ENCODE measurements around the gene GPS1. TPM values are rescaled to one million over a fixed set of nuclear protein-coding genes. Genes with fewer than 3 reads are reported as not detected.

Gene GPS1
- total RNA-seq, 3 donors from 2014 or later, result 68.8 to 95.4 (median 94.4) TPM

GRCh38 chr17:82081546-82081945, 29.8 kb downstream of the GPS1 start:
- TF ChIP-seq CTCF (IDR thresholded peaks at IDR 0.05) (no peak), POLR2AphosphoS5 (IDR thresholded peaks at IDR 0.05) (no peak), POLR2A (IDR thresholded peaks at IDR 0.05) (no peak)
- no peaks in the 10 kb centered on the region for H3K4me1 ChIP-seq
- H3K4me3 ChIP-seq, result no peak overlapping the region
- H3K36me3 ChIP-seq, result peaks cover 45% of the 10 kb centered on the region
- intact Hi-C loops (cut with DNase I; ENCODE audit: low total_unique reads), result loop anchor here (10.0 kb wide), 1 partner anchor 47 kb away; the partner anchor contains the start of genes DCXR and RAC3
- H3K27me3 ChIP-seq, result no peaks in the 10 kb centered on the region
- no peak overlapping the region for H3K27ac ChIP-seq
- H3K9me3 ChIP-seq, result no peaks in the 10 kb centered on the region
- DNase-seq (ENCODE audit: low spot score in 2 of 2), result no peak

DNA sequence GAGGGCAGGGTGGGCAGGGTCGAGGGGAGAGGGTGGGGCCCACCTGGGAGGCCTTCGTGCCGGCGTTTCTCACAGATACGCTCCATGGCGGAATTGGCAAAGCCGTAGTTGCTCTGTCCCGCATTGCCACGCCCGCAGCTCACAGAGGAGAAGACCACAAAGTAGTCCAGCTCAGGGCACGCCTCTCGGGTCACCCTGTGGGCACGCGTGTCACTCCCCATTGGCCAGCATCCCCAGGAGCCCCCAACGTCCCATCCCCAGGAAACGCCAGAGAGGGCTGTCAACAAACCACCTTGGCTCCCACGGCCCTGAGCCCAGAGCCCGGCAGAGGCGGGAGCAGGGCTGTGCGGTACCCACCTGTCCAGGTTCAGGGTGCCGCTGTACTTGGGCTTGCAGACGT, 30.3 kb downstream of the GPS1 start:
- no peak for TF ChIP-seq POLR2AphosphoS5 (IDR thresholded peaks at IDR 0.05)
- TF ChIP-seq POLR2A (IDR thresholded peaks at IDR 0.05), result no peak
- TF ChIP-seq CTCF (IDR thresholded peaks at IDR 0.05), result no peak
- intact Hi-C loops (cut with DNase I; ENCODE audit: low total_unique reads), result loop anchor here (10.0 kb wide), 1 partner anchor 47 kb away; the partner anchor contains the start of genes DCXR and RAC3
- DNase-seq (ENCODE audit: low spot score in 2 of 2), result no peak
- Histone ChIP-seq H3K27me3 (no peaks in the 10 kb centered on the region), H3K9me3 (no peaks in the 10 kb centered on the region), H3K36me3 (peaks cover 49% of the 10 kb centered on the region), H3K4me1 (no peaks in the 10 kb centered on the region), H3K27ac (no peak overlapping the region), H3K4me3 (no peak overlapping the region)

DNA sequence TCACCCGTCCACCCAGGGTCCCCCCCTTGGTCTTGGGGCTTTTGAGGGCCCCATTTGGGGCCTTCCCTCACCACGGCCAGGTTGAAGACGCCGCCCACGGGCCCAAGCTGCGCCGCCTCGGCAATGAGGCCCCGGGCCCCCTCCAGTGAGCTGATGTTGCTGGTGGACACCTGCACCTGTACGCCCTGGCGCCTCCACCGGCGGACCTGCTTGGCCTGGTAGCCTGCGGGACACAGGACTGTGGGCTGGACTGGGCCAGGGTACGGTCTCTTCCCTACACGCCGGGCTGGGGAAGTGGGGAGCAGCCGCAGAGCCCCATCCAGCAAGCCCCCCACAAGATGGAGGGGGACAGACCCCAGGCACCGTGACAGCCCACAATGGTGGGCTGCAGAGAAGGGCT, 30.8 kb downstream of the GPS1 start:
- intact Hi-C loops (cut with DNase I; ENCODE audit: low total_unique reads), result loop anchor here (10.0 kb wide), 1 partner anchor 48 kb away; the partner anchor contains the start of genes DCXR and RAC3
- DNase-seq (ENCODE audit: low spot score in 2 of 2), result no peak
- no peak overlapping the region for H3K27ac ChIP-seq

GRCh38 chr17:82083009-82083408, 31.3 kb downstream of the GPS1 start:
- no peaks in the 10 kb centered on the region for H3K27me3 ChIP-seq
- no peaks in the 10 kb centered on the region for H3K9me3 ChIP-seq
- no peaks in the 10 kb centered on the region for H3K4me1 ChIP-seq
- H3K36me3 ChIP-seq, result peaks cover 57% of the 10 kb centered on the region
- intact Hi-C loops (cut with DNase I; ENCODE audit: low total_unique reads), result loop anchor here (10.0 kb wide), 1 partner anchor 48 kb away; the partner anchor contains the start of genes DCXR and RAC3
- TF ChIP-seq CTCF (IDR thresholded peaks at IDR 0.05), result no peak
- no peak for TF ChIP-seq POLR2AphosphoS5 (IDR thresholded peaks at IDR 0.05)
- TF ChIP-seq POLR2A (IDR thresholded peaks at IDR 0.05), result no peak
- DNase-seq (ENCODE audit: low spot score in 2 of 2), result no peak
- no peak overlapping the region for H3K27ac ChIP-seq
- no peak overlapping the region for H3K4me3 ChIP-seq

More for the DNA sequence above, 30.8 kb downstream of the GPS1 start:
- no peak for TF ChIP-seq POLR2AphosphoS5 (IDR thresholded peaks at IDR 0.05)
- TF ChIP-seq CTCF (IDR thresholded peaks at IDR 0.05), result no peak
- Histone ChIP-seq H3K4me3 (no peak overlapping the region), H3K4me1 (no peaks in the 10 kb centered on the region), H3K9me3 (no peaks in the 10 kb centered on the region), H3K36me3 (peaks cover 53% of the 10 kb centered on the region), H3K27me3 (no peaks in the 10 kb centered on the region)

- Histone ChIP-seq H3K36me3 (peaks cover 64% of the 10 kb centered on the region), H3K4me3 (no peak overlapping the region), H3K9me3 (no peaks in the 10 kb centered on the region), H3K27ac (no peak overlapping the region), H3K27me3 (no peaks in the 10 kb centered on the region), H3K4me1 (no peaks in the 10 kb centered on the region)
- no peak for DNase-seq (ENCODE audit: low spot score in 2 of 2)
- intact Hi-C loops (cut with DNase I; ENCODE audit: low total_unique reads), result loop anchor here (10.0 kb wide), 1 partner anchor 49 kb away; the partner anchor contains the start of genes DCXR and RAC3
- no peak for TF ChIP-seq CTCF (IDR thresholded peaks at IDR 0.05)
- TF ChIP-seq POLR2A (IDR thresholded peaks at IDR 0.05), result no peak
- no peak for TF ChIP-seq POLR2AphosphoS5 (IDR thresholded peaks at IDR 0.05)
Measured at GRCh38 chr17:82083533-82084359, 32.0 kb downstream of the GPS1 start.
